CD14-positive monocyte (primary cell): ENCODE results near the gene TRAM2. TPM values are rescaled to one million over a fixed set of nuclear protein-coding genes. Genes with fewer than 3 reads are reported as not detected.

Experiments used
- DNase-seq, 3 donors: peaks; one replicate each; pipeline ENCODE4 v3.0.0-alpha.2; 2011 to 2022
- H2AFZ ChIP-seq: 2 replicates; pipeline ENCODE4 v1.6.0; 2012; ENCODE audit warnings: mild to moderate bottlenecking, low read depth, low read length, inconsistent platforms; ENCODE audit not compliant: insufficient read depth, poor library complexity, severe bottlenecking
- H3K27ac ChIP-seq, 2 donors: 1 replicate in 1 of 2; 2 replicates in 1 of 2; pipeline ENCODE4 v1.5.1; 2012 to 2013; ENCODE audit warnings: low read length in 2 of 2, control low read depth in 1 of 2, inconsistent platforms in 1 of 2, low read depth in 1 of 2, mild to moderate bottlenecking in 1 of 2
- H3K27me3 ChIP-seq, 2 donors: one replicate each; pipeline versions ENCODE4 v1.6.0 to v1.6.1; 2011 to 2013; ENCODE audit warnings: low read length in 2 of 2; ENCODE audit not compliant: control insufficient read depth in 2 of 2, insufficient read depth in 2 of 2
- H3K36me3 ChIP-seq, 2 donors: replicated peaks in 1 of 2; 1 replicate in 1 of 2; 2 replicates in 1 of 2; pipeline versions ENCODE4 v1.5.1 to v1.6.1; 2012 to 2013; ENCODE audit warnings: low read length in 2 of 2, control low read depth in 1 of 2, inconsistent platforms in 1 of 2, mild to moderate bottlenecking in 1 of 2; ENCODE audit not compliant: insufficient read depth in 2 of 2, control insufficient read depth in 1 of 2
- H3K4me1 ChIP-seq, 2 donors: 1 replicate in 1 of 2; 2 replicates in 1 of 2; pipeline versions ENCODE4 v1.5.1 to v1.6.1; 2012 to 2013; ENCODE audit warnings: low read length in 2 of 2, control low read depth in 1 of 2, inconsistent platforms in 1 of 2, mild to moderate bottlenecking in 1 of 2, moderate library complexity in 1 of 2; ENCODE audit not compliant: insufficient read depth in 2 of 2, control insufficient read depth in 1 of 2
- H3K4me2 ChIP-seq: replicated peaks from 2 replicates; pipeline ENCODE3; 2012; ENCODE audit warnings: low read length, moderate library complexity, mild to moderate bottlenecking; ENCODE audit not compliant: poor library complexity, severe bottlenecking; ENCODE audit errors: extremely low read depth
- H3K4me3 ChIP-seq, 3 experiments: fragments of 200-600 bp in 1 of 3; sonication (generic) in 1 of 3; replicated peaks in 1 of 3; 1 replicate in 2 of 3; 2 replicates in 1 of 3; pipeline ENCODE4 v1.5.1; 2011 to 2013; ENCODE audit warnings: low read length in 3 of 3, mild to moderate bottlenecking in 3 of 3, control low read depth in 2 of 3, low read depth in 2 of 3, inconsistent platforms in 1 of 3, moderate library complexity in 1 of 3
- H3K79me2 ChIP-seq: 2 replicates; pipeline ENCODE4 v1.6.0; 2012; ENCODE audit warnings: mild to moderate bottlenecking, control low read depth, inconsistent platforms, low read length, moderate library complexity; ENCODE audit not compliant: insufficient read depth
- H3K9ac ChIP-seq: 2 replicates; pipeline ENCODE4 v1.6.0; 2017; ENCODE audit warnings: low read length, mild to moderate bottlenecking; ENCODE audit not compliant: insufficient read depth, poor library complexity, severe bottlenecking
- H3K9me3 ChIP-seq, 2 donors: replicated peaks in 1 of 2; 1 replicate in 1 of 2; 2 replicates in 1 of 2; pipeline versions ENCODE4 v1.5.1 to v1.6.1; 2012 to 2013; ENCODE audit warnings: low read length in 2 of 2, control low read depth in 1 of 2; ENCODE audit not compliant: control insufficient read depth in 1 of 2, insufficient read depth in 1 of 2
- H4K20me1 ChIP-seq: 2 replicates; pipeline ENCODE4 v1.6.0; 2012; ENCODE audit warnings: mild to moderate bottlenecking, low read length, control low read depth, moderate library complexity; ENCODE audit not compliant: insufficient read depth
- H3K27ac Mint-ChIP-seq, 7 donors: one replicate each; pipeline ENCODE4 v1.8.0; 2020; ENCODE audit warnings: mild to moderate bottlenecking in 7 of 7, mixed read lengths in 7 of 7, moderate library complexity in 6 of 7, inconsistent platforms in 2 of 7
- H3K27me3 Mint-ChIP-seq, 3 donors: one replicate each; pipeline ENCODE4 v1.8.0; 2021 to 2022; ENCODE audit warnings: low read depth in 3 of 3, mild to moderate bottlenecking in 3 of 3, mixed read lengths in 3 of 3, moderate library complexity in 3 of 3, inconsistent platforms in 1 of 3
- H3K36me3 Mint-ChIP-seq, 2 donors: one replicate each; pipeline ENCODE4 v1.8.0; 2020; ENCODE audit warnings: mixed read lengths in 2 of 2, inconsistent platforms in 1 of 2, mild to moderate bottlenecking in 1 of 2
- H3K4me1 Mint-ChIP-seq: one replicate; pipeline ENCODE4 v1.8.0; 2020; ENCODE audit warnings: mild to moderate bottlenecking, mixed read lengths
- H3K4me3 Mint-ChIP-seq, 2 donors: one replicate each; pipeline ENCODE4 v1.8.0; 2020; ENCODE audit warnings: mild to moderate bottlenecking in 2 of 2, mixed read lengths in 2 of 2, moderate library complexity in 1 of 2
- H3K9me3 Mint-ChIP-seq, 7 donors: one replicate each; pipeline ENCODE4 v1.8.0; 2020 to 2022; ENCODE audit warnings: mixed read lengths in 7 of 7, mild to moderate bottlenecking in 6 of 7, moderate library complexity in 6 of 7, inconsistent platforms in 2 of 7
- CTCF ChIP-seq: fragments of 200-600 bp; IDR thresholded peaks from one replicate; pipeline ENCODE4 v1.8.0; 2022; ENCODE audit warnings: antibody characterized with exemption, mild to moderate bottlenecking
- WGBS: methylation state at CpG from one replicate; pipeline ENCODE4 v1.1.5; 2013; ENCODE audit warnings: missing lambda C conversion rate; ENCODE audit not compliant: insufficient coverage; 5-methylcytosine and 5-hydroxymethylcytosine counted together
- intact Hi-C, 2 donors: fragments of 100-400 bp; cut with micrococcal nuclease; formaldehyde crosslinking; loops; one replicate each; pipeline versions ENCODE4 v1.15.0 to v1.15.1; 2023
- polyA plus RNA-seq, 3 donors: library from polyadenylated mRNA; depleted of rRNA in 1 of 3; unstranded in 2 of 3; stranded (reverse) in 1 of 3; fragments of 300-500 nt in 2 of 3; fragments of >200 nt in 1 of 3; fragmentation: Illumina TruSeq in 2 of 3; gene quantifications; 1 replicate in 2 of 3; 2 replicates in 1 of 3; pipeline ENCODE4 v1.2.3, GENCODE V29; 2012 to 2021

The TRAM2 gene
- polyA plus RNA-seq, 3 donors: 4.7 to 11.7 (median 5.9) TPM

GRCh38 chr6:52534363-52534762 is 42.5 kb downstream of the TRAM2 start:
- Mint-ChIP-seq H3K27me3 (peaks cover 0 to 1% (median 0%) of the 10 kb centered on the region in 3 donors), H3K4me3 (no peak overlapping the region), H3K4me1 (peaks cover 13% of the 10 kb centered on the region), H3K27ac (no peak overlapping the region), H3K9me3 (no peaks in the 10 kb centered on the region), H3K36me3 (peaks cover 30 to 47% of the 10 kb centered on the region in 2 donors)
- DNase-seq: no peak
- intact Hi-C loops: no loop called here
- Histone ChIP-seq H3K36me3 (peaks cover 14 to 59% of the 10 kb centered on the region in 2 donors), H3K9me3 (no peaks in the 10 kb centered on the region), H3K79me2 (peaks cover 28% of the 10 kb centered on the region), H3K9ac (no peak overlapping the region), H3K27me3 (no peaks in the 10 kb centered on the region), H3K27ac (no peak overlapping the region), H3K4me2 (no peak overlapping the region), H4K20me1 (peaks cover 27% of the 10 kb centered on the region), H3K4me1 (no peaks in the 10 kb centered on the region), H3K4me3 (no peak overlapping the region), H2AFZ (no peak overlapping the region)
- TF ChIP-seq CTCF: no peak
- WGBS: 100% methylated on average over 4 of the region's 5 CpGs

GRCh38 chr6:52533491-52533890 is 43.4 kb downstream of the TRAM2 start:
- intact Hi-C loops: no loop called here
- Histone ChIP-seq H3K27me3 (no peaks in the 10 kb centered on the region), H3K9me3 (no peaks in the 10 kb centered on the region), H3K36me3 (peaks cover 14 to 66% of the 10 kb centered on the region in 2 donors), H3K4me1 (no peaks in the 10 kb centered on the region), H3K4me2 (no peak overlapping the region), H3K79me2 (peaks cover 22% of the 10 kb centered on the region), H3K4me3 (no peak overlapping the region), H4K20me1 (peaks cover 23% of the 10 kb centered on the region), H3K9ac (no peak overlapping the region), H3K27ac (peak overlapping the region in 1 of 2 donors; percentile 14), H2AFZ (no peak overlapping the region)
- no peak for DNase-seq
- TF ChIP-seq CTCF: no peak
- H3K4me1 Mint-ChIP-seq: peaks cover 13% of the 10 kb centered on the region
- peaks cover 0 to 1% (median 0%) of the 10 kb centered on the region in 3 donors for H3K27me3 Mint-ChIP-seq
- no CpG with 5 or more reads among the region's 2 CpGs for WGBS
- no peak overlapping the region for H3K4me3 Mint-ChIP-seq
- peak overlapping the region in 2 of 7 donors; percentile 42 to 46 for H3K27ac Mint-ChIP-seq
- H3K36me3 Mint-ChIP-seq: peaks cover 31 to 54% of the 10 kb centered on the region in 2 donors
- no peaks in the 10 kb centered on the region for H3K9me3 Mint-ChIP-seq
